Adrenal gland (tissue), 12 donors: ENCODE results near the gene RTL10. TPM values are rescaled to one million over a fixed set of nuclear protein-coding genes. Genes with fewer than 3 reads are reported as not detected.

ENCODE experiments used
- DNase-seq, 7 donors: peaks; one replicate each; pipeline ENCODE4 v3.0.0-alpha.2; 2019 to 2020
- H3K27ac ChIP-seq, 5 donors: fragments of 200-600 bp; sonication (generic) in 4 of 5; 1 replicate in 3 of 5; 2 replicates in 2 of 5; pipeline versions ENCODE4 v1.5.1 to v1.8.0; 2016 to 2020; ENCODE audit warnings: mild to moderate bottlenecking in 1 of 5
- H3K27me3 ChIP-seq: fragments of 200-600 bp; 2 replicates; pipeline ENCODE4 v1.8.0; 2021
- H3K36me3 ChIP-seq, 2 donors: fragments of 200-600 bp; replicated peaks in 1 of 2; 1 replicate in 1 of 2; 2 replicates in 1 of 2; pipeline versions ENCODE4 v1.5.1 to v1.8.0; 2018 to 2022
- H3K4me1 ChIP-seq, 2 donors: fragments of 200-600 bp; replicated peaks in 1 of 2; 1 replicate in 1 of 2; 2 replicates in 1 of 2; pipeline versions ENCODE4 v1.5.1 to v1.8.0; 2018 to 2021
- H3K4me3 ChIP-seq, 4 donors: fragments of 200-600 bp; sonication (generic) in 3 of 4; one replicate each; pipeline ENCODE4 v1.5.1; 2016 to 2018
- H3K9me3 ChIP-seq, 3 donors: fragments of 200-600 bp; sonication (generic) in 1 of 3; replicated peaks in 1 of 3; 1 replicate in 2 of 3; 2 replicates in 1 of 3; pipeline versions ENCODE4 v1.5.1 to v1.8.0; 2016 to 2021
- POLR2A ChIP-seq, 2 donors: fragments of 450-650 bp; IDR thresholded peaks; one replicate each; pipeline ENCODE4 v1.6.1; 2017; ENCODE audit warnings: antibody characterized with exemption in 2 of 2, mild to moderate bottlenecking in 2 of 2, moderate library complexity in 1 of 2
- WGBS, 4 donors: extraction: QIAGEN DNeasy Blood & Tissue Kit in 2 of 4; methylation state at CpG; one replicate each; pipeline versions ENCODE4 v1.1.5 to v1.1.7; 2013 to 2017; 5-methylcytosine and 5-hydroxymethylcytosine counted together
- intact Hi-C, 2 donors: fragments of 100-400 bp; cut with DNase I; formaldehyde crosslinking; loops; one replicate each; pipeline versions ENCODE4 v1.14.1 to v1.15.0; 2022 to 2023
- polyA plus RNA-seq, 3 donors: library from polyadenylated mRNA; stranded (reverse); fragments of 200-250 nt in 2 of 3; fragments of 350-450 nt in 1 of 3; fragmentation: Illumina TruSeq in 1 of 3; extraction: RNeasy Lipid Tissue Mini Kit (QIAGEN cat#74804) in 1 of 3; gene quantifications; one replicate each; pipeline ENCODE4 v1.2.3, GENCODE V29; 2013 to 2014
- total RNA-seq, 9 donors: library from RNA; depleted of rRNA in 4 of 9; stranded (reverse); fragments of >200 nt in 4 of 9; fragments of 120-200 nt in 1 of 9; fragmentation: NEBNext Ultra II Directional in 1 of 9; extraction: Animal tissue kit (Norgen Biotek cat#: 25700) in 1 of 9; gene quantifications; one replicate each; pipeline versions ENCODE4 v1.1.0 to v1.2.4, GENCODE V29; 2013 to 2023
- TF ChIP-seq, protein P1 (sequence below), 6 experiments: fragments of 450-650 bp in 4 of 6; fragments of 200-600 bp in 2 of 6; sonication (generic) in 1 of 6; IDR thresholded peaks; 1 replicate in 5 of 6; 2 replicates in 1 of 6; pipeline versions ENCODE4 v1.5.1 to v1.8.0; 2016 to 2021; ENCODE audit warnings: antibody characterized with exemption in 6 of 6, mild to moderate bottlenecking in 2 of 6, moderate library complexity in 1 of 6
- donor health status: healthy with polysubstance abuse.
- donor health status: Bipolar disorder and iron deficiency.
- donor health status: DM: yes; HTN: yes; CAD: no.
- donor health status: DM: no; HTN: no; CAD: no.
- donor health status: DM: no; HTN: no; CAD: no.
- donor health status: DM: yes; HTN: yes; CAD: no.

RTL10 gene
- total and polyA plus RNA-seq, 12 donors: 5.5 to 17.5 (median 11.7) TPM

DNA sequence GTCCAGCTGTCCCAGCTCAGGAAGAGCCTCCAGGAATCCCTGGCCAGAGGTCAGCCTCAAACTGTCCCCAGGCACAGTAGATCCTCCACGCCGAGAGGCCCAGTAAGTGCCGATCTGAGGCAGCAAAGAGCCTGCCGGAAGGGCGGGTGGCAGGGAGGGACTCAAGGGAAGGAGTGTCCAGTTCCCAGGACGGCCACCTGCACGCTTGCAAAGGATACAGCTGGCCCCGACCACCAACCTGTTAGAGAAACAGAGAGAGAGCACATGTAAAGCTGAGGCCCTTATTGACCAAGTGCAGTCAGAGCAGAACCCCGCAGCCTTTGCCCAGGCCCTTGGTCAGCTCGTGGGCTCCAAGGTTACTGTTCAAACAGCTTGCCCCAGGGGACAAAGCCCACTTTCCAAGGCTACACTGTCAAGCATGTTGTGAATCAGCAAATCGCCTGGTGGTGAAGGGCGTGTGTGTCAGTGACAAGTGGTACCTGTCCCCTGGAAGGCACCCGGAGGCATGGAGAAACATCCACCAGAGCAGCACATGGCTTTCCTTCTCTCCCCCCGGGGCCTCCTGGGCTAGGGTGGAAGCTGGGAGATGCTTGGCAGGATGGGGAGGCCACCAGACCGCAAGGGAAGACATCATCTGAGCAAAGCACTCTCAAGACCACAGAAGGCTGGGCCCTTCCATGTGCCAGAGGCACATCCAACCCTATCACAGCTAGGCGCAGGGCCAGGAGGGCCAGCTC lies 44.3 kb upstream of the RTL10 start:
- peaks cover 0 to 15% of the 10 kb centered on the region in 2 donors for H3K36me3 ChIP-seq
- H3K4me1 ChIP-seq: no peaks in the 10 kb centered on the region
- 83 to 89% (median 86%) methylated on average over 15 to 16 of the region's 16 CpGs for WGBS, 4 donors
- TF ChIP-seq, protein P1, sequence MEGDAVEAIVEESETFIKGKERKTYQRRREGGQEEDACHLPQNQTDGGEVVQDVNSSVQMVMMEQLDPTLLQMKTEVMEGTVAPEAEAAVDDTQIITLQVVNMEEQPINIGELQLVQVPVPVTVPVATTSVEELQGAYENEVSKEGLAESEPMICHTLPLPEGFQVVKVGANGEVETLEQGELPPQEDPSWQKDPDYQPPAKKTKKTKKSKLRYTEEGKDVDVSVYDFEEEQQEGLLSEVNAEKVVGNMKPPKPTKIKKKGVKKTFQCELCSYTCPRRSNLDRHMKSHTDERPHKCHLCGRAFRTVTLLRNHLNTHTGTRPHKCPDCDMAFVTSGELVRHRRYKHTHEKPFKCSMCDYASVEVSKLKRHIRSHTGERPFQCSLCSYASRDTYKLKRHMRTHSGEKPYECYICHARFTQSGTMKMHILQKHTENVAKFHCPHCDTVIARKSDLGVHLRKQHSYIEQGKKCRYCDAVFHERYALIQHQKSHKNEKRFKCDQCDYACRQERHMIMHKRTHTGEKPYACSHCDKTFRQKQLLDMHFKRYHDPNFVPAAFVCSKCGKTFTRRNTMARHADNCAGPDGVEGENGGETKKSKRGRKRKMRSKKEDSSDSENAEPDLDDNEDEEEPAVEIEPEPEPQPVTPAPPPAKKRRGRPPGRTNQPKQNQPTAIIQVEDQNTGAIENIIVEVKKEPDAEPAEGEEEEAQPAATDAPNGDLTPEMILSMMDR (IDR thresholded peaks at IDR 0.05): no peak
- no peak for TF ChIP-seq POLR2A (IDR thresholded peaks at IDR 0.05)
- DNase-seq: no peak
- H3K27me3 ChIP-seq: no peaks in the 10 kb centered on the region
- no peaks in the 10 kb centered on the region for H3K9me3 ChIP-seq
- H3K27ac ChIP-seq: no peak overlapping the region
- no peak overlapping the region for H3K4me3 ChIP-seq
- intact Hi-C loops: no loop called here

DNA sequence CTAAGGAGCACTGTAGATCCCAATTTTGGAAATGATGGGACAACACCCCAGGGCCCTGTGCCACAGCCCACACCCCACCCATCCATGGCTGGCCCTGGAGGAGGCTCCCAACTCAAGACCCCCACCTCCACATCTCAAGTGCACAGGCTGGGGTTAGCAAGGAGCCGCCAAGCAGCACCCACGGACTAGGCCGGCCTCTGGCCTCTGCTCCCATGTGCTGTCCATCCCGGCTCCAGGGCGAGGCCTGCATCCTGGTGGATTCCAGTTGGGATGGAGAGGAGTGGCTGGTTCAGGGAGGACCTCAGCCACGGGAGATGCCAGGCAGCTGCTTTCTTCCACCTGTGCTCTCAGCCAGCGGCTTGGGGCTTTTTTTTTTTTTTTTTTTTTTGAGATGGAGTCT lies 43.5 kb upstream of the RTL10 start:
- Histone ChIP-seq H3K4me1 (no peaks in the 10 kb centered on the region), H3K4me3 (no peak overlapping the region), H3K9me3 (no peaks in the 10 kb centered on the region), H3K27ac (no peak overlapping the region), H3K36me3 (peaks cover 0 to 15% of the 10 kb centered on the region in 2 donors), H3K27me3 (no peaks in the 10 kb centered on the region)
- TF ChIP-seq POLR2A (IDR thresholded peaks at IDR 0.05): no peak
- TF ChIP-seq, protein P1 (IDR thresholded peaks at IDR 0.05): no peak
- intact Hi-C loops: no loop called here
- 88 to 97% (median 93%) methylated on average over 2 to 7 of the region's 7 CpGs for WGBS, 4 donors
- DNase-seq: no peak

DNA sequence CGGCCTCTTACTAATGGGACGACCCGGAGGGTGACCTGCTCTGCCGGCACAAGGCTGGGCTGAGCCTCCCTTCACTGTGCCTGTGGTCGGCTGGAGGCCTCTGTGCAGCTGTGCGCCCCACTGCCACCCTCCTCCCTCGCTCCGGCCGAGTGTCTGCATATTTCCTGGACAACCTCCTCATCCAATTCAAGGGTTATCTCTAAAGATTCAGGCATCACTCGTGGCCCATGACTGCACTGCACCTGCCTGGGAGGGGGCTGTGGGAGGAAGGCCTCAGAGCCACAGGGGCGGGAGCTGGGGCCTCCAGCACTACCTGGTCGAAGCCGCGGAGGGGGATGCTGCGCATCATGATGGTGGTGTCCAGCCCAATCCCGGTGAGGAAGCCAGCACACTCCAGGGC lies 43.1 kb upstream of the RTL10 start:
- no peak for TF ChIP-seq POLR2A (IDR thresholded peaks at IDR 0.05)
- intact Hi-C loops: no loop called here
- no peak overlapping the region for H3K4me3 ChIP-seq
- no peak for DNase-seq
- no peaks in the 10 kb centered on the region for H3K4me1 ChIP-seq
- no peaks in the 10 kb centered on the region for H3K27me3 ChIP-seq
- WGBS, 4 donors: 89 to 95% (median 93%) methylated on average over 9 to 16 of the region's 16 CpGs
- H3K27ac ChIP-seq: no peak overlapping the region
- H3K9me3 ChIP-seq: no peaks in the 10 kb centered on the region
- H3K36me3 ChIP-seq: peaks cover 0 to 18% of the 10 kb centered on the region in 2 donors

DNA sequence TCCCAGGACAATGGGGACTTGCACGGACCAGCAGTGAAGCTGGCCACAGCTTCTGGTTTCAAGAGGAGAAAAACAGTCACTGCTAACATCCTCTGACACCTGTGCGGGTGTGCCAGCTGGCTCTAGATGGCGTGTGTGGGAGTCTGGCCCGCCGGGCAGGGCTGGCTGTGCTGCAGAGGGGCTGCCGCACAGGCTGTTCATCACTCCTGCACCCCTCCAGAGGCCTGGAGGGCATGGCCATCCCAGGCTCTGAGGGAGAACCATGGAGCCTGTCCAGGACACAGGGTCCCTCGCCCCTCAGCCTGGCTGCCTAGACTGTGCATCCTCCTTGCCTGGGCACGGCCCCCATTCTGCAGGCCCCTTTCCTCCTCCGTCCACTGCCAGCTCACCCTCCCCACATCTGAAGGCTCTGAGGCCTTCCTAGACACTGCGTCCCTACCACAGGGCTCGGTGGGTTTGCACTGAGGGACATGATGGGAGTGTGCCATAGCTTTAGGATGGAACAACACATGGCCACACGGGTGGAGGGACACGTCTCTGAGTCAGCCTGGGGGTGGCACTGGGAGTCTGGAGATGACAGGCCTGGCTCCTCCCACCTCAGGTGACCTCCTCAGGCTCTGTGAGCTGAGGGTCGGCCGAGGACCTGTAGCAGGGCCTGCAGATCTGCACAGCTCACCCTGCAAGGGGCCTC lies 42.1 kb upstream of the RTL10 start:
- peaks cover 0 to 23% of the 10 kb centered on the region in 2 donors for H3K36me3 ChIP-seq
- no peaks in the 10 kb centered on the region for H3K9me3 ChIP-seq
- no peak for DNase-seq
- H3K27ac ChIP-seq: no peak overlapping the region
- intact Hi-C loops: no loop called here
- TF ChIP-seq, protein P1 (IDR thresholded peaks at IDR 0.05): no peak
- no peak for TF ChIP-seq POLR2A (IDR thresholded peaks at IDR 0.05)
- no peaks in the 10 kb centered on the region for H3K4me1 ChIP-seq
- WGBS, 4 donors: 84 to 91% (median 88%) methylated on average over 4 to 15 of the region's 15 CpGs
- no peaks in the 10 kb centered on the region for H3K27me3 ChIP-seq
- no peak overlapping the region for H3K4me3 ChIP-seq
